ENCODE results near the gene ZBTB33.

ZBTB33 gene

DNA sequence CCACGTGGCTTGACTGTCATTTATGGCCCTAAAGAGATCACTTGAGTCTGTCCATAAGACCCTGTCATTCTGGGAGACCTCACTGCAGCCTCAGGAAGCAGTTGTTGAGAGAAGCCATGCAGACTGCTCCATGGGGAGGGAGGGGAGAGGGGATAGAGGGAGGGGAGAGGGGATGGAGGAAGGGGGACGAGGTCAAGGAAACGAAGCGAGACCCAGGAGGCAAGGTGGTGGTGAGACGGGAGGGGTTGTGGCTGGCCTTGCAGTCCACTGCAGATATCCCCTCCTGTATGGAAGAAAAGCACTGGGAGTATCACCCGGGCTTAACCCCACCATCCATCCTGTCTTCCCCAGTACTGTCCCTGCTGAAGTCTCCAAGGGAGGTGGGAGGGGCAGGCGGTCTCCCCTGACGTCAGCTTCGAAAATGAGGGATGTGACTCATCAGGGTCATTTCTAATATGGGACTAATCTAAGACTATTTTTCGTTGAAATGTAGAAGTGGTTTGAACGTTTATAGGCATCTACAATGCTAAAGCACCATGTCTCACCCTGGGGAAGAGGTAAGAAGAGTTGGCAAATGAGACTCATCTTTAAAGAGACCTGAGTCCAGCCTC is 55.0 kb downstream of the ZBTB33 start:
- no peak overlapping the region for H3K14ac ChIP-seq (ENCODE audit: low read length in 2 of 2)

GRCh38 chrX:120306630-120307029 is 56.0 kb downstream of the ZBTB33 start:
- no peaks in the 10 kb centered on the region for H3K9me3 ChIP-seq (ENCODE audit: control insufficient read depth, low read length)
- no peak overlapping the region for H4K91ac ChIP-seq (ENCODE audit: low read length)
- no peak overlapping the region for H3K18ac ChIP-seq (ENCODE audit: low read depth in 1 of 2, low read length in 2 of 2)
- H3K79me1 ChIP-seq (replicated peaks; ENCODE audit: low read length, poor library complexity, severe bottlenecking): no peaks in the 10 kb centered on the region
- H3K14ac ChIP-seq (ENCODE audit: low read length in 2 of 2): no peak overlapping the region
- no peak overlapping the region for H3K23ac ChIP-seq (ENCODE audit: low read length in 2 of 2)
- no peak overlapping the region for H3K4me2 ChIP-seq (ENCODE audit: low read length, poor library complexity, severe bottlenecking)
- no peak overlapping the region for H4K8ac ChIP-seq (ENCODE audit: low read length)
- H3K4ac ChIP-seq (ENCODE audit: low read depth in 1 of 2, low read length in 2 of 2): no peak overlapping the region
- no peak for DNase-seq
- no peak overlapping the region for H3K9ac ChIP-seq (ENCODE audit: low read length)
- no peak overlapping the region for H2AK5ac ChIP-seq (ENCODE audit: low read length, severe bottlenecking)
- 43% methylated on average over 1 of the region's 2 CpGs for WGBS
- peaks cover 50 to 69% of the 10 kb centered on the region in 2 experiments for H3K27me3 ChIP-seq (ENCODE audit: control insufficient read depth in 1 of 2, insufficient read depth in 1 of 2, low read length in 2 of 2)
- H2BK15ac ChIP-seq (ENCODE audit: low read depth, poor library complexity, severe bottlenecking): no peak overlapping the region
- no peaks in the 10 kb centered on the region for H3K36me3 ChIP-seq (ENCODE audit: control insufficient read depth in 1 of 2, insufficient read depth in 2 of 2, low read depth in 1 of 2, low read length in 2 of 2)
- H3K27ac ChIP-seq (ENCODE audit: low read length, poor library complexity, severe bottlenecking): no peak overlapping the region
- peaks cover 19% of the 10 kb centered on the region for H3K4me1 ChIP-seq (ENCODE audit: control insufficient read depth, insufficient read depth, low read depth, low read length)
- H2AFZ ChIP-seq (ENCODE audit: low read depth, low read length): no peak overlapping the region
- no peak overlapping the region for H2BK12ac ChIP-seq (ENCODE audit: low read length in 2 of 2)
- no peak overlapping the region for H3K4me3 ChIP-seq (ENCODE audit: insufficient read depth in 1 of 2, low read depth in 1 of 2, low read length in 2 of 2)
- no peak overlapping the region for H2BK120ac ChIP-seq (ENCODE audit: low read depth, low read length)
- no peak overlapping the region for H2BK5ac ChIP-seq (ENCODE audit: low read depth, low read length, poor library complexity, severe bottlenecking)

More for the DNA sequence above, 55.0 kb downstream of the ZBTB33 start:
- H3K4me1 ChIP-seq (ENCODE audit: control insufficient read depth, insufficient read depth, low read depth, low read length): peaks cover 10% of the 10 kb centered on the region
- no peak overlapping the region for H3K27ac ChIP-seq (ENCODE audit: low read length, poor library complexity, severe bottlenecking)
- no peak overlapping the region for H3K18ac ChIP-seq (ENCODE audit: low read depth in 1 of 2, low read length in 2 of 2)
- H2BK5ac ChIP-seq (ENCODE audit: low read depth, low read length, poor library complexity, severe bottlenecking): no peak overlapping the region
- H4K8ac ChIP-seq (ENCODE audit: low read length): no peak overlapping the region
- H2BK12ac ChIP-seq (ENCODE audit: low read length in 2 of 2): no peak overlapping the region
- H3K9ac ChIP-seq (ENCODE audit: low read length): no peak overlapping the region
- 5% methylated on average over 3 of the region's 11 CpGs for WGBS
- no peak overlapping the region for H2BK120ac ChIP-seq (ENCODE audit: low read depth, low read length)
- H2AFZ ChIP-seq (ENCODE audit: low read depth, low read length): no peak overlapping the region
- no peak overlapping the region for H2AK5ac ChIP-seq (ENCODE audit: low read length, severe bottlenecking)
- H2BK15ac ChIP-seq (ENCODE audit: low read depth, poor library complexity, severe bottlenecking): no peak overlapping the region
- H3K4ac ChIP-seq (ENCODE audit: low read depth in 1 of 2, low read length in 2 of 2): no peak overlapping the region
- no peaks in the 10 kb centered on the region for H3K36me3 ChIP-seq (ENCODE audit: control insufficient read depth in 1 of 2, insufficient read depth in 2 of 2, low read depth in 1 of 2, low read length in 2 of 2)
- no peak overlapping the region for H3K4me3 ChIP-seq (ENCODE audit: insufficient read depth in 1 of 2, low read depth in 1 of 2, low read length in 2 of 2)
- no peak overlapping the region for H3K4me2 ChIP-seq (ENCODE audit: low read length, poor library complexity, severe bottlenecking)
- H3K9me3 ChIP-seq (ENCODE audit: control insufficient read depth, low read length): no peaks in the 10 kb centered on the region
- H3K79me1 ChIP-seq (replicated peaks; ENCODE audit: low read length, poor library complexity, severe bottlenecking): no peaks in the 10 kb centered on the region
- DNase-seq: no peak
- H3K27me3 ChIP-seq (ENCODE audit: control insufficient read depth in 1 of 2, insufficient read depth in 1 of 2, low read length in 2 of 2): peaks cover 41 to 61% of the 10 kb centered on the region in 2 experiments
- no peak overlapping the region for H3K23ac ChIP-seq (ENCODE audit: low read length in 2 of 2)
- no peak overlapping the region for H4K91ac ChIP-seq (ENCODE audit: low read length)

Measured in mesenchymal stem cell (in vitro differentiated cells and primary cell).